HepG2 (cell line): ENCODE results near the gene ACSM5. TPM values are rescaled to one million over a fixed set of nuclear protein-coding genes. Genes with fewer than 3 reads are reported as not detected.

Experiments
- ESRRA ChIP-seq: sonication (generic); formaldehyde crosslinking; IDR thresholded peaks from 2 replicates; pipeline ENCODE4 v1.5.1; 2020; ENCODE audit warnings: mild to moderate bottlenecking, low read depth, missing genetic modification reagents
- HNF1A ChIP-seq, 2 experiments: sonication (generic) in 1 of 2; formaldehyde crosslinking in 1 of 2; IDR thresholded peaks; 2 replicates each; pipeline versions ENCODE4 v1.4.0 to v1.6.1; 2016 to 2020; ENCODE audit warnings: borderline replicate concordance in 1 of 2, low read depth in 1 of 2, mild to moderate bottlenecking in 1 of 2, missing genetic modification reagents in 1 of 2
- KDM5A ChIP-seq: fragments of 200-600 bp; sonication (generic); IDR thresholded peaks from 2 replicates; pipeline ENCODE4 v1.7.0; 2018; ENCODE audit warnings: antibody characterized with exemption, mild to moderate bottlenecking, low read length, borderline replicate concordance
- NFRKB ChIP-seq: fragments of 450-650 bp; IDR thresholded peaks from 2 replicates; pipeline ENCODE4 v1.6.1; 2017
- PRMT3 ChIP-seq: sonication (generic); formaldehyde crosslinking; IDR thresholded peaks from 2 replicates; pipeline ENCODE4 v1.8.1; 2022; ENCODE audit warnings: low read depth, mild to moderate bottlenecking, moderate library complexity, missing genetic modification reagents, borderline replicate concordance
- RBFOX2 ChIP-seq: fragments of 200-400 bp; formaldehyde crosslinking; IDR thresholded peaks from 2 replicates; pipeline ENCODE4 v1.6.1; 2017; ENCODE audit warnings: low read depth, mild to moderate bottlenecking, low read length
- REPIN1 ChIP-seq: sonication (generic); formaldehyde crosslinking; IDR thresholded peaks from 2 replicates; pipeline ENCODE4 v1.8.0; 2022; ENCODE audit warnings: missing genetic modification reagents, low read depth, mild to moderate bottlenecking, borderline replicate concordance
- SETDB1 ChIP-seq: sonication (generic); formaldehyde crosslinking; IDR thresholded peaks from 2 replicates; pipeline ENCODE4 v1.5.1; 2020; ENCODE audit warnings: missing genetic modification reagents, mild to moderate bottlenecking, borderline replicate concordance
- SOX5 ChIP-seq: IDR thresholded peaks from 2 replicates; pipeline ENCODE4 v1.6.1; 2016; ENCODE audit warnings: borderline replicate concordance
- ZBTB4 ChIP-seq: sonication (generic); formaldehyde crosslinking; IDR thresholded peaks from 2 replicates; pipeline ENCODE4 v1.4.0; 2020; ENCODE audit warnings: missing genetic modification reagents, mild to moderate bottlenecking, borderline replicate concordance
- ZFP36L2 ChIP-seq: sonication (generic); formaldehyde crosslinking; IDR thresholded peaks from 2 replicates; pipeline ENCODE4 v1.4.0; 2020; ENCODE audit warnings: missing genetic modification reagents
- ZIK1 ChIP-seq: sonication (generic); formaldehyde crosslinking; IDR thresholded peaks from 2 replicates; pipeline ENCODE4 v1.5.0; 2020; ENCODE audit warnings: mild to moderate bottlenecking, low read depth, missing genetic modification reagents, borderline replicate concordance
- ZNF24 ChIP-seq: fragments of 450-650 bp; IDR thresholded peaks from 2 replicates; pipeline ENCODE4 v1.6.1; 2017; ENCODE audit warnings: antibody characterized with exemption, mild to moderate bottlenecking
- ZNF431 ChIP-seq: sonication (generic); formaldehyde crosslinking; IDR thresholded peaks from 2 replicates; pipeline ENCODE4 v1.9.0; 2022; ENCODE audit warnings: missing genetic modification reagents, low read depth, mild to moderate bottlenecking, borderline replicate concordance
- ZNF513 ChIP-seq: sonication (generic); formaldehyde crosslinking; conservative IDR thresholded peaks from 2 replicates; pipeline ENCODE4 v1.5.0; 2020; ENCODE audit warnings: missing genetic modification reagents
- ZNF530 ChIP-seq: sonication (generic); formaldehyde crosslinking; IDR thresholded peaks from 2 replicates; pipeline ENCODE4 v1.5.0; 2020; ENCODE audit warnings: low read depth, mild to moderate bottlenecking, missing genetic modification reagents
- ZNF83 ChIP-seq: sonication (generic); formaldehyde crosslinking; IDR thresholded peaks from 2 replicates; pipeline ENCODE4 v1.4.0; 2020; ENCODE audit warnings: missing genetic modification reagents, mild to moderate bottlenecking, borderline replicate concordance
- polyA plus RNA-seq, 8 experiments: library from polyadenylated mRNA; depleted of rRNA in 3 of 8; stranded (reverse) in 7 of 8; unstranded in 1 of 8; fragments of >200 nt; fragmentation: Illumina TruSeq in 4 of 8; extraction: Trizol in 4 of 8; gene quantifications; 2 replicates each; pipeline versions ENCODE4 v1.2.1 to v1.2.3, GENCODE V29; 2011 to 2016; ENCODE audit warnings: low read depth in 4 of 8, missing spikeins in 1 of 8, mixed read lengths in 1 of 8; ENCODE audit not compliant: insufficient read depth in 1 of 8
- total RNA-seq, 5 experiments: library from RNA; depleted of rRNA; stranded (reverse); fragments of >200 nt; fragmentation: Illumina TruSeq; extraction: Trizol; gene quantifications; 2 replicates each; pipeline ENCODE4 v1.2.3, GENCODE V29; 2016; ENCODE audit warnings: low read depth in 1 of 5
- TF ChIP-seq, protein P1 (sequence below): IDR thresholded peaks from 2 replicates; pipeline ENCODE4 v1.6.1; 2016; ENCODE audit warnings: missing biosample characterization, missing genetic modification reagents, low read depth

The ACSM5 gene
- total and polyA plus RNA-seq, 2 of the 13 experiments (the other 11 are each of a cell fraction or from before 2014, with no cell fraction given) = 9.1 to 15.0 TPM

GRCh38 chr16:20397468-20398074, 11.8 kb upstream of the ACSM5 start (continued):
- 0 out of 2 replicates have a peak, but pooled peaks have one; percentile 29 for TF ChIP-seq ZBTB4 (CRISPR knock-in tag)
- no peak for TF ChIP-seq NFRKB
- TF ChIP-seq ESRRA (CRISPR knock-in tag) = 0 out of 2 replicates have a peak, but pooled peaks have one; percentile 39
- TF ChIP-seq ZFP36L2 (CRISPR knock-in tag) = no peak; the same call in 1 of the 2 replicates
- TF ChIP-seq ZNF431 (CRISPR knock-in tag) = no peak
- TF ChIP-seq SOX5 (CRISPR knock-in tag) = peak; percentile 64
- no peak for TF ChIP-seq ZNF24
- TF ChIP-seq KDM5A = no peak
- 0 out of 2 replicates have a peak, but pooled peaks have one; percentile 19 for TF ChIP-seq HNF1A (IDR thresholded peaks at IDR 0.05; ENCODE audit: low read depth)
- peak; percentile 46; the same call in 1 of the 2 replicates for TF ChIP-seq HNF1A (CRISPR knock-in tag; IDR thresholded peaks at IDR 0.05; ENCODE audit: borderline replicate concordance)
- no peak for TF ChIP-seq ZIK1 (CRISPR knock-in tag)
- peak; percentile 78; the same call in 1 of the 2 replicates for TF ChIP-seq SETDB1 (CRISPR knock-in tag)
- TF ChIP-seq PRMT3 (CRISPR knock-in tag) = no peak
- TF ChIP-seq REPIN1 (CRISPR knock-in tag) = 0 out of 2 replicates have a peak, but pooled peaks have one; percentile 73
- no peak for TF ChIP-seq RBFOX2
- TF ChIP-seq, protein P1, sequence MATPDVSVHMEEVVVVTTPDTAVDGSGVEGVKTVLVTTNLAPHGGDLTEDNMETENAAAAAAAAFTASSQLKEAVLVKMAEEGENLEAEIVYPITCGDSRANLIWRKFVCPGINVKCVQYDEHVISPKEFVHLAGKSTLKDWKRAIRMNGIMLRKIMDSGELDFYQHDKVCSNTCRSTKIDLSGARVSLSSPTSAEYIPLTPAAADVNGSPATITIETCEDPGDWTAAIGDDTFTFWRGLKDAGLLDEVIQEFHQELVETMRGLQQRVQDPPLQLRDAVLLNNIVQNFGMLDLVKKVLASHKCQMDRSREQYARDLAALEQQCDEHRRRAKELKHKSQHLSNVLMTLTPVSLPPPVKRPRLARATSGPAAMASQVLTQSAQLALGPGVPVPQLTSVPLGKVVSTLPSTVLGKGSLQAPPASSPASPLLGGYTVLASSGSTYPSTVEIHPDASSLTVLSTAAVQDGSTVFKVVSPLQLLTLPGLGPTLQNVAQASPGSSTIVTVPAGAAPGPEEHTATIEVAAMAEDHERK = no peak
- no peak for TF ChIP-seq ZNF513 (CRISPR knock-in tag)
- TF ChIP-seq ZNF83 (CRISPR knock-in tag) = no peak
- no peak for TF ChIP-seq ZNF530 (CRISPR knock-in tag)
